Neuronal stem cell (in vitro differentiated cells): ENCODE results near the gene EFCAB5.
A peak's percentile ranks its signal among the peaks of the same experiment; 100 is the strongest.
"Not testable (repeated sequence)": the region's sequence is repeated elsewhere in the genome, so short reads cannot be mapped to it uniquely, and the experiment has no call there.

Experiments used
- DNase-seq: peaks from one replicate; pipeline ENCODE4 v3.0.0-alpha.2; 2013; ENCODE audit warnings: low spot score
- H2AFZ ChIP-seq: one replicate; pipeline ENCODE4 v1.6.1; 2013; ENCODE audit warnings: mild to moderate bottlenecking, low read length, inconsistent platforms
- H2AK5ac ChIP-seq: 2 replicates; pipeline ENCODE4 v1.6.1; 2013; ENCODE audit warnings: low read depth, mild to moderate bottlenecking, inconsistent platforms, low read length, moderate library complexity, mixed read lengths
- H2BK120ac ChIP-seq: 2 replicates; pipeline ENCODE4 v1.6.1; 2013; ENCODE audit warnings: low read depth, mild to moderate bottlenecking, inconsistent platforms, low read length, moderate library complexity, mixed read lengths
- H2BK12ac ChIP-seq: one replicate; pipeline ENCODE4 v1.6.1; 2013; ENCODE audit warnings: low read length, inconsistent platforms
- H2BK15ac ChIP-seq: 2 replicates; pipeline ENCODE4 v1.6.1; 2013; ENCODE audit warnings: mild to moderate bottlenecking, low read length, inconsistent platforms, mixed read lengths
- H2BK5ac ChIP-seq: one replicate; pipeline ENCODE4 v1.6.1; 2013; ENCODE audit warnings: inconsistent platforms, mild to moderate bottlenecking, low read length, moderate library complexity
- H3K14ac ChIP-seq: one replicate; pipeline ENCODE4 v1.6.1; 2013; ENCODE audit warnings: low read length, inconsistent platforms
- H3K18ac ChIP-seq: 2 replicates; pipeline ENCODE4 v1.6.1; 2013; ENCODE audit warnings: low read length, inconsistent platforms
- H3K23ac ChIP-seq: 2 replicates; pipeline ENCODE4 v1.6.1; 2013; ENCODE audit warnings: low read depth, mild to moderate bottlenecking, mixed read lengths, low read length, inconsistent platforms; ENCODE audit not compliant: poor library complexity
- H3K27ac ChIP-seq: replicated peaks from 3 replicates; pipeline ENCODE4 v1.5.1; 2013; ENCODE audit warnings: low read length, inconsistent platforms
- H3K27me3 ChIP-seq, 3 experiments: 2 replicates each; pipeline ENCODE4 v1.6.1; 2013; ENCODE audit warnings: low read length in 3 of 3, mild to moderate bottlenecking in 2 of 3, inconsistent platforms in 1 of 3, low read depth in 1 of 3, mixed read lengths in 1 of 3, moderate library complexity in 1 of 3; ENCODE audit not compliant: control insufficient read depth in 3 of 3, insufficient read depth in 3 of 3
- H3K36me3 ChIP-seq, 2 donors: replicated peaks in 1 of 2; 2 replicates each; pipeline ENCODE4 v1.6.1; 2013; ENCODE audit warnings: low read length in 2 of 2; ENCODE audit not compliant: control insufficient read depth in 2 of 2, insufficient read depth in 2 of 2
- H3K4ac ChIP-seq: 2 replicates; pipeline ENCODE4 v1.6.1; 2013; ENCODE audit warnings: inconsistent platforms, mild to moderate bottlenecking, low read length, moderate library complexity
- H3K4me1 ChIP-seq, 2 donors: 1 replicate in 1 of 2; 2 replicates in 1 of 2; pipeline ENCODE4 v1.6.1; 2013; ENCODE audit warnings: low read length in 2 of 2, low read depth in 1 of 2; ENCODE audit not compliant: control insufficient read depth in 2 of 2, insufficient read depth in 1 of 2
- H3K4me2 ChIP-seq: one replicate; pipeline ENCODE4 v1.6.1; 2013; ENCODE audit warnings: mild to moderate bottlenecking, low read length, inconsistent platforms; ENCODE audit not compliant: insufficient read depth, poor library complexity, severe bottlenecking
- H3K4me3 ChIP-seq, 2 donors: 2 replicates each; pipeline ENCODE4 v1.5.1; 2013; ENCODE audit warnings: low read length in 2 of 2, mild to moderate bottlenecking in 2 of 2, inconsistent platforms in 1 of 2, moderate library complexity in 1 of 2
- H3K79me1 ChIP-seq: one replicate; pipeline ENCODE4 v1.6.1; 2013; ENCODE audit warnings: low read depth, mild to moderate bottlenecking, inconsistent platforms, low read length, moderate library complexity
- H3K9ac ChIP-seq: one replicate; pipeline ENCODE4 v1.6.1; 2013; ENCODE audit warnings: mild to moderate bottlenecking, low read depth, low read length, inconsistent platforms; ENCODE audit not compliant: poor library complexity
- H3K9me3 ChIP-seq, 2 donors: replicated peaks in 1 of 2; 2 replicates each; pipeline versions ENCODE3 to v1.6.1; 2013; ENCODE audit warnings: low read length in 2 of 2, mild to moderate bottlenecking in 2 of 2, inconsistent platforms in 1 of 2, low read depth in 1 of 2, mixed read lengths in 1 of 2, moderate library complexity in 1 of 2; ENCODE audit not compliant: control insufficient read depth in 2 of 2, insufficient read depth in 1 of 2
- H4K8ac ChIP-seq: one replicate; pipeline ENCODE4 v1.6.1; 2013; ENCODE audit warnings: low read depth, mild to moderate bottlenecking, inconsistent platforms, low read length, moderate library complexity
- H4K91ac ChIP-seq: one replicate; pipeline ENCODE4 v1.6.1; 2013; ENCODE audit warnings: low read length, low read depth, mild to moderate bottlenecking, inconsistent platforms; ENCODE audit not compliant: poor library complexity
- whole genome bisulfite sequencing, 2 donors: extraction: QIAGEN DNeasy Blood & Tissue Kit; methylation state at CpG; one replicate each; pipeline ENCODE4 v1.1.7; 2013; ENCODE audit warnings: missing lambda C conversion rate in 2 of 2, mixed read lengths in 1 of 2; ENCODE audit not compliant: insufficient read length in 2 of 2, insufficient replicate concordance in 1 of 2; ENCODE audit errors: extremely low coverage in 2 of 2; 5-methylcytosine and 5-hydroxymethylcytosine counted together

The EFCAB5 gene

GRCh38 chr17:30027676-30028075, 86.2 kb downstream of the EFCAB5 start:
- H2AFZ ChIP-seq, result no peak overlapping the region
- no peak overlapping the region for H2BK15ac ChIP-seq
- DNase-seq, result no peak
- no peak overlapping the region for H3K23ac ChIP-seq
- H2BK120ac ChIP-seq, result no peak overlapping the region
- no peak overlapping the region for H3K4me3 ChIP-seq
- WGBS, 2 donors, result no CpG with 5 or more reads among the region's 4 CpGs
- no peak overlapping the region for H2BK5ac ChIP-seq
- H3K27me3 ChIP-seq, result peaks cover 0 to 4% (median 0%) of the 10 kb centered on the region in 3 experiments
- H2AK5ac ChIP-seq, result no peak overlapping the region
- no peak overlapping the region for H3K18ac ChIP-seq
- no peak overlapping the region for H3K9ac ChIP-seq
- H4K8ac ChIP-seq, result no peak overlapping the region
- no peaks in the 10 kb centered on the region for H3K79me1 ChIP-seq
- H3K27ac ChIP-seq, result no peak overlapping the region
- no peak overlapping the region for H3K4me2 ChIP-seq
- no peak overlapping the region for H4K91ac ChIP-seq
- H3K4ac ChIP-seq, result no peak overlapping the region
- no peaks in the 10 kb centered on the region for H3K9me3 ChIP-seq
- no peaks in the 10 kb centered on the region for H3K4me1 ChIP-seq
- H3K36me3 ChIP-seq, result no peaks in the 10 kb centered on the region
- H3K14ac ChIP-seq, result no peak overlapping the region
- no peak overlapping the region for H2BK12ac ChIP-seq

- H3K27me3 ChIP-seq, result peaks cover 0 to 8% (median 0%) of the 10 kb centered on the region in 3 experiments
- no peak overlapping the region for H2AK5ac ChIP-seq
- H3K9me3 ChIP-seq, result no peaks in the 10 kb centered on the region
- H3K4me2 ChIP-seq, result no peak overlapping the region
- no peak overlapping the region for H2BK15ac ChIP-seq
- no peak overlapping the region for H3K23ac ChIP-seq
- H3K79me1 ChIP-seq, result no peaks in the 10 kb centered on the region
- H3K27ac ChIP-seq, result no peak overlapping the region
- H2BK120ac ChIP-seq, result no peak overlapping the region
- H3K14ac ChIP-seq, result no peak overlapping the region
- no peak overlapping the region for H3K4ac ChIP-seq
- H3K4me1 ChIP-seq, result no peaks in the 10 kb centered on the region
- WGBS, 2 donors, result no CpG with 5 or more reads among the region's 4 CpGs
- no peak overlapping the region for H3K9ac ChIP-seq
- no peak overlapping the region for H4K91ac ChIP-seq
- H3K18ac ChIP-seq, result no peak overlapping the region
- no peak overlapping the region for H3K4me3 ChIP-seq
- H2AFZ ChIP-seq, result no peak overlapping the region
- DNase-seq, result no peak
- no peak overlapping the region for H2BK5ac ChIP-seq
- H4K8ac ChIP-seq, result no peak overlapping the region
- H3K36me3 ChIP-seq, result no peaks in the 10 kb centered on the region
- no peak overlapping the region for H2BK12ac ChIP-seq
These were observed 89.9 kb downstream of the EFCAB5 start for GRCh38 chr17:30031214-30031869.

GRCh38 chr17:30035369-30035768, 93.9 kb downstream of the EFCAB5 start:
- H2BK5ac ChIP-seq, result no peak overlapping the region
- H3K23ac ChIP-seq, result no peak overlapping the region
- H4K8ac ChIP-seq, result no peak overlapping the region
- H2AK5ac ChIP-seq, result no peak overlapping the region
- no peak overlapping the region for H2BK120ac ChIP-seq
- H2AFZ ChIP-seq, result no peak overlapping the region
- peaks cover 0 to 4% (median 0%) of the 10 kb centered on the region in 3 experiments for H3K27me3 ChIP-seq
- H2BK15ac ChIP-seq, result no peak overlapping the region
- no peak overlapping the region for H3K27ac ChIP-seq
- no peak overlapping the region for H3K14ac ChIP-seq
- H3K9me3 ChIP-seq, result peaks cover 0 to 9% of the 10 kb centered on the region in 2 donors
- WGBS, 2 donors, result no CpG with 5 or more reads among the region's 2 CpGs
- H3K79me1 ChIP-seq, result no peaks in the 10 kb centered on the region
- DNase-seq, result no peak
- H2BK12ac ChIP-seq, result no peak overlapping the region
- no peak overlapping the region for H3K4me2 ChIP-seq
- H3K36me3 ChIP-seq, result no peaks in the 10 kb centered on the region
- H3K4ac ChIP-seq, result no peak overlapping the region
- H3K4me1 ChIP-seq, result no peaks in the 10 kb centered on the region
- H3K9ac ChIP-seq, result no peak overlapping the region
- no peak overlapping the region for H4K91ac ChIP-seq
- H3K18ac ChIP-seq, result no peak overlapping the region
- H3K4me3 ChIP-seq, result no peak overlapping the region

GRCh38 chr17:30040719-30041518, 99.5 kb downstream of the EFCAB5 start:
- not testable (repeated sequence) for H3K36me3 ChIP-seq, H2AK5ac ChIP-seq, H3K27me3 ChIP-seq, H3K79me1 ChIP-seq, H2BK5ac ChIP-seq, H2BK120ac ChIP-seq, H3K23ac ChIP-seq, H4K8ac ChIP-seq, H2BK12ac ChIP-seq, H3K4me2 ChIP-seq, DNase-seq, H4K91ac ChIP-seq, H3K14ac ChIP-seq, H3K9ac ChIP-seq, H3K4me3 ChIP-seq, H3K18ac ChIP-seq, H2BK15ac ChIP-seq, H3K4me1 ChIP-seq, H3K4ac ChIP-seq, H3K27ac ChIP-seq
- peaks cover 0 to 14% of the 10 kb centered on the region in 2 donors for H3K9me3 ChIP-seq
- peak overlapping the region; percentile 51 for H2AFZ ChIP-seq
- no CpG with 5 or more reads among the region's 5 CpGs for WGBS, 2 donors
